HG03558 (cell line): ENCODE results near the gene HMX1.

Source experiments
- ATAC-seq: cut with Tn5 transposase; IDR thresholded peaks from one replicate; pipeline ENCODE4 v1.9.1; 2021; ENCODE audit warnings: moderate number of reproducible peaks; ENCODE audit not compliant: unreplicated experiment; ENCODE audit errors: extremely low read depth

HMX1 gene

DNA sequence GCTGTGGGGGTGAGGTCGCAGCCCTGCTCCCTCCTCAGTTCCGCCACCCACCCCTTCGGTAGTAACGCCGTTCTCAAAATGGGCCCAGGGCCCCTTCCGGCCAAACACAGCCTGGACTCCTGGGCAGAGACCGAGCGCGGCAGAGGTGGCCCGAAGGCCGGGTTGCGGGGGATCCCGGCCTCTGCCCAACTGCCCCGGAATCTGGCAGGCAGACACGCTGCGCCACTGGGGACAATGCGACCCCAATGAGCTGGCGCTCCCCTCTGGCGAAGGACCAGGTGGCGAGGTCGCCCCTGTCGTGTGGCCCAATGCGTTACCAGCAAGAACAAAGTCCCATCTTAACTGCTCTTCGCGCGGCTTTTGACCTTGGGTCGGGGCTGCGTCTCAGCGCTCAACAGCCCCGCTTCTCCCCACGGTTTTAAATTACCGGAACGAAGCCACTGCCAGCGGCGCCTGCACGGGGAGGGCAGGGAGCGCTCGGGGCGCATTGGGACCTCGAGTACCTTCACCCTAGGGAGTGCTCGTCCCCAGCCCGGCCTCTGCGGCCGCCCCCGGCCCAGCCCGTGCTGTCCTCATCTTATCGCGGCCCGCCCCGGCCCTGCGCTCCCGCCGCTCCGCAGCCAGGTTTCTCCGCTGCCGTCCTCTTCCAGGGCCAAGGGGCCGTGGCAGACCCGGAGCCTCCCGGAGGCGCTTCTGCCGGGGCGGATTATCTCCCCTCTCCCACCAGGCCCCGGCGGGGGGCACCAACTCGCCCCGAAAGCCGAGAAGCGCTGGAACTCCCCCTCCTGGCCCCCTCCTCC lies 22.2 kb upstream of the HMX1 start:
- no peak for ATAC-seq

DNA sequence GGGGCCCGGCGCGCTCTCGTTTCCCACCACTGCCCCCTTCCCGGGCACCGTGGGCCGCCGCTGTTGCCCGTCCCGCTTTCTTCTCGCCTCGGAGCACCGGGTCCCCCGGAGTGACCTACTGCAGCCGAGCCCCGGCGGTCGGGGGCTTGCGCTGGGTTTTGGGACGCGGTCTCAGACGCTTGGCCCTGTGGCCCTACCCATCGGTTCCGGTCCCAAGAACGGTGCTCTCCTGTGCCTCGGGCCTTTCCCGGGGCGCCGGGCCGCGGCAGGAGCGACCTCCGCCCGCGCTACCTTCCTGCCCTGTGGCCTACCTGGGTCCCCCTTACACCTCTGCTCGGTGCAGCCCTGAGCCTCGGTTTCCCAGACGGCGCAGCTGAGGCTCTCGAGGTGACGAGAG lies 21.6 kb upstream of the HMX1 start:
- no peak for ATAC-seq

DNA sequence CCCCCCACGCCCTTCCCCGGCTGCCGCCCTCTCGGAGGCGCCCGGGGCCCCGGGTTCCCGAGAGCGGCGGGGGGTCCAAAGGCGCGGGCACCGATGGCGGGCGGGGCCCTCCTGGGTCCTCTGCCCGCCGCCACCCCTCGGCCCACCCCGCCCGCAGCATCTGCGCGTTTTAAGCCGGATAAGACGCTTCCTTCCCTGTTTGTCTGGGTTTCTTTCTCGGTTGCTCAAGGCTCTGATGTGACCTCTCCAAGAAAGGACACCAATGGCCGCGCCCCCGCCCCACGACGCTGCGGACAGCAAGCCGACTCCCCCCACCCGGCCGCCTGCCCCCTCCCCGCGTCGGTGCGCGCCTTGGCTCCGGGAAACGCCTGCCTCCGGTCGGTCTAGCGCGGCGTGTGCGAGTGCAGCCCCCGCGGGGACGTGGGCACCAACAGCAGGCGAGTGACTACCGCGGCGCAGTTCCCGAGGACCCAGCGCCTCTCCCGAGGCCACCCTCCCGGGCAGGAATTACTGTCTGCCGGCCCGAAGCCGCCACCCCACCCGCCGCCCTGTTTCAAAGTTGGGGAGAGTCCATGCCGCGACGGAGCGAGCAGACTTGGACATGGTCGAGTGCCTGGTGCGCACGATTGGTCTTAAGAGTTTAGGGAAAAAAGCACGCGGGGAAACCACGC lies 21.1 kb upstream of the HMX1 start:
- ATAC-seq: no peak

DNA sequence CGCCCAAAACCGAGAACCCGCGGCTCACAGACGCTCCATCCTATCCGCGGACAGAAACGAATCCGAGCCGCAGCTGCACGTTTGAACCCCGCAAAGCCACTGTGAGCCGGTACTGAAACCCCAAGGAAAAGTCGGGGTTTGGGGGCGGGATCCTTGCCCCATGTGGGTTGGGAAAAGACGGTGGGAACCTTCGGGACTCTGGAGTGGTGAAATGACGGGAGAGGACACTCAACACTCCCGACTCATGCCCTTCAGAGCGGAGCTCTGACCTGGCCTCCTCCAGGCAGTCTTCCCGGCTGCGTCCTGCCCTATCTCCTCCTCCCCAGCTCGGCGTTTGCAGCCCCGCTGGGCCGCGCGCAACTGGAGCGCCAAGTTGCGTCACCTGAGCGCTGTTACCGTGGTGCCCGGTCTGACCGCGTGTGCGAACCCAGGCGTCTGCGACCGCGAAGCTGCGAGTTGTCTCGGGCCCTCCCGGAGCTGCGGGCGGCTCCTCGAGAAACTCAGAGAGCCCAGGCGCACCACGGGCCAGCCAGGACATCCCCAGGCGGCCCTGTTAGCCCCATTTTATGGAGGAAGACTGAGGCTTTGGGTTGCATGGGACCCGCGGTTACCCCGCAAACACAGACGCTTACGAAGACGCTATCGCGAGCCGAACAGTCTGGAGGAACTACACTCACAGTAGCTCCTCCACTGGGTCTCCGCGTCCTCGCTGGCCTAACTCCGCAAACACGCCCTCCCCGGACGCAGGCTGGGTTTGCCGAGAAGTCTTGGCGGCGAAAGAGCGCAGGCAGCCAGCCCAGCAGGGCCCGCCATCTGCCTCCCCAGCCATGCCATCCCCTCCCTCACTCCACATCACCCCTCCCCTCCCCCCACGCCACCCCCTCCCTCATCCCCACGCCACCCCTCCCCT lies 20.3 kb upstream of the HMX1 start:
- no peak for ATAC-seq

DNA sequence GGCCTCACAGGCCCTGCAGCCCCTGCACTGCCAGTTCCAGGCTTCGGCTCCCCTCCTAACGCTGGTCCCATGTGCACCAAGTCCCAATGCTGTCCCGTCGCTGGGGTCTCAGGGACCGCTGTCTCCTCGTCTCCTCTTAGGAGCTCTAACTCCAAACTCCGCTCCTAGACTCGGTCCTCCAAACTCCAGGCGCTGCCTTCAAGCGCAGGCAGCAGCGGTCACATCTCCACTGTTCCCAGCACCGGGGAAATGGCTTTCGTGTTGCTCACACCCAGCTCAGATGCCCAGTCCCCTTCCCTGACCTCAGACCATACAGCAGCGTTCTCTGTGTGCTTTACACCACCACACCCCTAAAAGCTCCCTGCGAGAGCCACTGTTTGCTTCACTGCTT lies 19.6 kb upstream of the HMX1 start:
- no peak for ATAC-seq

DNA sequence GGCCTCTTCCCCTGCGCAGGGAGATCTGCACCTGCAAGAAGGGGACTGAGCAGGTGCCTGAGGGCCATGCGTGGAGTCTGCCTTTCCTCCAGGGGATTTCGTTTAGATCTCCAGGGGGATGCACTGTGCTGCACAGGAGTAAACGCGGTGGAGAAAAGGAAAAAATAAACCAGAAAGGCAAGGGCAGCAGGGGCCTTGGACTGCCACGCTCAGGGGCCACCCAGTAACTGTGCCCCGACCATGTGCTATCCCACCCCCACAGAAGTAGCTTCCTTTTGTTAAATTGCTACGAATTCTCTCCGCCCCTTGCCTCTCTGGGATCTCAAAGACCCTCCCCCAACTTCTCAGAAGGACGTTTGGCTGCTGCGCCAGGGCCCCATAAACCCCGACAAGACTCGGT lies 17.2 kb upstream of the HMX1 start:
- no peak for ATAC-seq

DNA sequence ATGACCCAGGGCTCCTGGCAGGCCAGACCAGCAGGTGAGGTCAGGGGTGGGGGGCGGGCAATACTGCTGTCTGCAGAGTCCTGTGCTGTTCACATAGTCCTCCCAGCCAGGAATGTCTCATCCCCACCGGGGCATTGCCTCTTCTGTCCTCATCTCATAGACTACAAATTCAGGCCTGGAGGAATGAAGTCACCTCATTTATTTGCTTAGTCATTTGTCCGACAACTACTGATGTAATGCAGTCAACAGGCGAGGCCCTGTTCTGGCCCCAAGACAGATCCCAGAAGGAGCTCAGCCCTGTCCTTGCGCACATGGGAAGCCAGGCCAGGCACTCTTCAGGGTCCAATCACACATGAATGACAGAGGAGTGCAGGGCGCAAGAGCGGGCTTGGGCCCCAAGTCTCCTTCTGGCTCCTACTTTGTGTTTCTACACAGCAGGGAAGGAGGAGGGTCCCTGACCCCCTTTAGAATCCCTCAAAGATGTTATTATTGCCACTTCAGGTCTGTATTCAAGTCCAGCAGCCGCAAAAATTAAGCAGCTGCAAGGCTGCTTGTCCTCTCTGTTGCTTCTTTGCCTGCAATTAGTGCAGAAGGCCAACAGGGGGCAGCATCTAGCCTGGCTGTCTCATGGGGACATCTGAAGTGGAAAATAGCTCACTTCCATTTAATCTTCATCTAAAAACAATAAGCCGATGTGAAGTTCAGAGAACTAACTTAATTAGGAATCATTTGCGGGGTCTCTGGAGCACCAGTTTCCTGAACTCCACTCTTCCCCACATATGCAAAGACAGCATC lies 15.2 kb upstream of the HMX1 start:
- ATAC-seq: no peak

DNA sequence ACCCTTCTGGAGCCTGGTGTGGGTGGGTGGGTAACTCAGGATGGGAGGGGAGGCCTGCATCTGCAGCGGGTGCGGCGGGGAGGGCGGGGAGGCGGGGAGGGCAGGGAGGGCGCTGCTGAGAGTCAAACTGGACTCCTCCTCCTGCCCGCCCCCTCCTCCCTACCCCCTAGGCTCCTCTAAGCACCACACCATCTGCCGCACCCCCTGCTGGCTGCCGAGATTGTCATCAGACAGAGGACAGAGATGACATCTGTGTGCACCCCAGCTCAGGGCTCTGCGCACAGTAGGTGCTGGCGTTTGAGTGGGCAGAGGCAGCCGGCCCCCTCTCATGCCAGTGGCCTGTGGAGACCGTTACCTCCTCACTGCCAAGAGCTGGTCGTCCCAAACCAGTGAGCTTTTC lies 10.6 kb upstream of the HMX1 start:
- no peak for ATAC-seq

DNA sequence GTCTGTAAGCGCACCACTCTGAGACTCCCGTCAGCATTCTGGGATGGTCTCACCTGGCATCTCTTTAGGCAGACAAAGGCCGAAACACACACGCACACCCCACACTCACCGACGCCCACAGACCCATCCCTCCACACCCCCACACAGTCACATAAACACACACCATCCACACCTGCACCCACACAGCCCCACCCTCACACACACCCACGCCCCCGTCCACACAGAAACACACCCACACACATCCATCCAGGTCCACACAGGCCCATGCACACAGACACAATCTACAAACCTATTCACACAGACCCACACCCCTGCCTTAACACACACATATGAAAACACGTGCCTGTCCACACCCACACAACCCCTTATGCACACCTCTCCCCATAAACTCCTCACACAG lies 9.2 kb upstream of the HMX1 start:
- ATAC-seq: no peak

DNA sequence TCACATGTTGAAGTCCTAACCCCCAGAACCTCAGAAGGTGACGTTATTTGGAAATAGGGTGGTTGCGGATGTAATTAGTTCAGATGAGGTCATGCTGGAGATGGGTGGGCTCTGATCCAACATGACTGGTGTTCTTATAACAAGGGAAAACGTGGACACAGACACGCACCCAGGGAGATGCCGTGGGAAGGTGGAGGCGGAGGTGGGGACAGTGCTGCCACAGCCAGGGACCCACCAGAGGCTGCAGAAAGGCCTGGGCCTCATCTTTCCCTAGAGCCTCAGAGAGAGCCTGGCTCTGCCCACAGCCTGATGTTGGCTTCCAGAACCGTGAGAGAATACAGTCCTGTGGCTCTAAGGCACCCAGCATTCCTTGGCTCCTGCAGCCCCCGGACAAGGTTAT lies 7.9 kb upstream of the HMX1 start:
- no peak for ATAC-seq

DNA sequence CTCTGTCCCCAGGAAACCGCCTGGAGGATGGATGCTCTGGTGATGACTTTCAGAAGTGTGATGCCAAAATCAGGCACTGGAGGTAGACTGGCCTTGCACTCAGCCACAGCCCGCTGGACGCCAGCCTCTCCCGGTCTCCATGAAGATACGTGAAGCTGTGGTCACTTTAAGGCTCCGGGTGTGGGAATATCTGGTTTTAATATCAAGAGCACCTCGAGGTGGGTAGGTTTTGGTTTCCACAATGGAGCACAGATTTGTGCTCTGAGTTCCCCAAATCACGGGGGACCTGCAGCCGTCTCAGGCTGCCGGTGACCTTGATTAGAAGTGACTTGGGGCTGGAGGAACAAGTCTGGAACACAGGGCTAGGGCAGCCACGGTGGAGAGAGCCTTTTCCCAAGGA lies 6.8 kb upstream of the HMX1 start:
- no peak for ATAC-seq

DNA sequence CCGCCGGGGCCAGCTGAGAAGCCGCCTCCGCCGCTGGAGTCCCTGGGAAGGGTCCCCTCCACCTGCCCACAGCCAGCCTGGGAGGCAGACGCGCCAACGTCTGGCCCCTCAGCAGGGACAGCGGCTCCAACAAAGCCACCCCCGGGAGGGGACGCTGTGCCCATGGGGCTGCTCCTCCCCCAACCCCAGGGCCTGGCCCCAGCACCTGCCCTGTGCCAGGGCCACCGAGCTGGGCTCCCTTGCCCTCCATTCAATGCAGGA lies 6.1 kb upstream of the HMX1 start:
- ATAC-seq: no peak

DNA sequence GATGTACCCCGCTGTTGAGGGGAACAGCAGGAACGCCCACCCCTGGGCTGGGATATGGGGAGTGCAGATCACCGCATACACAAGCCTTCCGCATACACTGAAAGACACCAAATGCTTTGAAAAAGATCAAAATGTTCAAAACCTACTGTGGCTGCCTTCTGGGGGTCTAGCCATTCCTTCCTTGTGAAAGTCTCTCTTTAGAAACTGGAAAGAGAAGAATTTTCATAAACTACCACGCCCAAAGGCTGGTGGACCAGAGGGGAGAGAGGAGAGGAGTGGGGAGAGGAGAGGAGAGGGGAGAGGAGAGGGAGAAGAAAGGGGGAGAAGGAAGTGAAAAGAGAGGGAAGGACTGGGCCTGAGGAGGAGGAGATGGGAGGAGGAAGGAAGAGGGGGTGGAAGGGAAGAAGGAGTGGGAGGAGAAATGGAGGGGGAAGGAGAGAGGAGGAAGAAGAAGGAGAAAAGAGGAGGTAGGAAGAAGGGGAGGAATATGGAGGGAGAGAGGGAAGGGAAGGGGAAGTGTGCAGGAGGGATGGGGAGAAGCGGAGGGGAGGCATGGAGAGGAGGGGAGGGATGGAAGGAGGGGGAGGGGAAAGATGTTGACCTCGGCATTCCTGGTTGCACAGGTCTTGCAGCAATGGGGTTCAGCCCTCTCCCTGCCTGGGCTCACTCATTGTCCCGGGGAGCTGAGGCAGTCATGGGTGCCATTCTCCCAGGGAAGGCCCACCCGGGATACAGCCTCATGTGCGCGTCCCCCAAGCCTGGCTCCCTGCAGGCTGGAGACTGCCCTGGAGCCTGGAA lies 5.5 kb upstream of the HMX1 start:
- ATAC-seq: no peak

DNA sequence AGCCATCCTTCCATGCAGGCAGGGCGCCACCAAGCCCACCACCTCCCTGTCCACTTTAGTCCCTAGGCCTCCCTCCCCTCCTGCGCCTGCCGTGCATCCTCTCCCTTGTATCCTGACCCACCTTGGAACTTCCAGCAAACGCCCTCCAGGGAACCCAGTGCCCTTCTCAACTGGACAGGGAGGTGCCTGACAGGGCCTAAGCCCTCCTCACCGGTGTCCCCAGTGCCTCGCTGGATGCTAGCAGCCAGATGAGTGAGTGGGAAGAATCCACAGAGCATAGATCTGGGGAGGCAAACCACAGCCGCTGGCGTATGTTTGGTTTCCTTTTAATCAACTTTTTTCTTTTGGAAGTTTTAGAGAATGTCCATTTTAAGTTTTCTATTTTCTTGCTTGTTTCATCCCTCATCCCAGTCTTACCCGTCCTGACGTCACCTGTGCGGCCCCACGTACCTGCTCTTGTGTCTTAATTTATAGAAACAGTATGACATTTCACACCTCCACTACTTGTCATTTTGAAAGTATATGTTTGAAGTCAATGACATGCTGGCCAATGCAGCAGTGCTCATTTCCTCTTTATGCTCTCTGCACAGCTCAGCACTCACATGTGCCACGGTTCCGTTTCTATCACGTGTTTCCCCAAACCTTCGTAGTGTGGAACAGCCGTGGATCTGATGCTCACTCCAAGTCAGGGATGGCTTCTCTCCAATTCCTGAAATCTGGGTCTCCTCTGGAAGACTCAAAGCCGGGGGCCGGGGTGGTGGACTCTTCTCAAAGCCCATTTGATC lies 3.4 kb upstream of the HMX1 start:
- ATAC-seq: no peak

DNA sequence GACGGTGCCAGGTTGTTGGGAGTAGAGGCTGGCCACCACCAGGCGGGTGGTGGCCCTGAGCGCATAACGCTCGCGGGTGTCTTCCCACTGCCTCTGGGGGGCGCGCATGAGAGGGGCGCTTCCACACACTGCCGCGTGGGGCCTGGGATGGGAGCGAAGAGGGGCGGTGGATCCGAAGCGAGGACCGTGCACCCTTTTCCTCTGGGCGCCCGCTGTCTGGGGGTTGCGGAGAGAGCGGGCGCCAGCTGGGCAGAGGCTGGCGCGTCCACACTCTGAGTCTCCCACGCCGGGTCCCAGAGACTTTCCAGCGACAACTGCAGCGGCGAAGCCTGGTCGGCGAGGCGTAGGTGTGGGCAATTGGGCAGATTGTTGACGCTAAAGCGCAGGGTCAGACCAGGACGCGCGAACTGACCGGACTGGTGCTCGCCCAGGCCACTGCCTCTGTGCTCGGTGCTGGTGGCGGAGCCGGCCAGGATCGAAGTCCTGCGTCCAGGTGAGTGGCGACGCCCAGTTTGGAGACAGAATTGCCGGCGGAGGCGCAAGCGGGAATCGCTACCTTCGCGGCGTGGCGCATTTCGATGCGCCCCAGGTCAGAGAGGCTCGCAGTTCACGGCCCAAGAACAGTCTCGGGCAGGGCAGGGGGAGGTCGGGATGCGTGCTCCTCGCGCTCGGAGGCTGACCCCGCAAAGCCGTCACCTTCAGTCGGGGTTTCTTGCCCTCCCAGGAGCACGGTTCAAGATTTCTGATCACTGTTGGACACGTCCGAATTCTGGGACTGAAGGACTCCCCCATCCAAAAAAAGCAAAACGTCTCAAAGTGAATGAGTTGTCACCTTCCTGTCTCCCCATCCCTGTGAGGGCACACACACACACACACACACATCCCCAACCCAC lies 2.6 kb upstream of the HMX1 start:
- no peak for ATAC-seq

DNA sequence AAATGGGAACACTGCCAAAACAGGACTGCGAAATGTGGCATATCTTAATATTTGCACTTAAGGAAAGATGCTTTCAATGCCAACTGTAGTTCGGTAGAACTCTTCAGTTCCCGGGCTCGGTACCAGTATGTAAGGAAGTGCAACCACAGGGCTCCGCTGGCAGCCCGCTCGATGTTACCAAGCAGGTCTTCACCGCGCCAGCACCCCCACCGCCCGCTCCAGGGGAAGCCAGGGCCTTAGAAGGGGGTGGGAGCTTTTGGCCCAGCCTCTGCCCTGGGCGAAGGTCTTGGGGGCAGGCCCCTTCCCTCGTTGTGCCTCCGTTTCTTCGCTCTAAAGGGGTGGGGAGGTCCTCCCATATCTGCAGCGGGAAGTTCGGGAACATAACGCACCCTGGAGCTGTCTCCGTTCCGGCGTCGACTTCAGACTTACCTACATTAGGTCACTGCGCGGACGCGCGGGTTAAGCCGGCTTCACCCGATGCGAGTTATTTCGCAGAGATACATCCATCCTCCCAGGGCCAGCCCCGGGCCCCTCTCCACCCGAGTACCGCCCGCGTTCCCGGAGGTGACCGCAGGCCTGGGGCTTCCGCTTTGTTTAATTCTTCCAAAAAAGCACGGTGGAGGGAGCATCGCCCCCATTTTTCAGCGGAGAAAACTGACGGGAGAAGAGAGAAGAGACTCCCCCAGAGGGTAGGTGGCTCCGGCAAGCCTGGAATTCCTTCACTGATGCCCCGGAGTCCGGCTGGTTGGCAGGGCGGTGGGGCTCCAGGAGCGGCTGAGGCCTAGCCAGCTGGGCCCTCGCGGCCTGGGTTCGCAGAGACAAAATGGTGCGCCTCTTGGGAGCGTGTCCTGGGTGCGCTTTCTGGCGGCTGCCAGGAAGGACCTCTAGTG lies 1.0 kb upstream of the HMX1 start:
- ATAC-seq: no peak
